K562 (cell line): Measurements from ENCODE around the gene MINDY4. TPM values are rescaled to one million over a fixed set of nuclear protein-coding genes. Genes with fewer than 3 reads are reported as not detected.

Source experiments
- ARID2 ChIP-seq: fragments of 450-650 bp; IDR thresholded peaks from 2 replicates; pipeline ENCODE4 v1.6.1; 2017; ENCODE audit warnings: antibody characterized with exemption, mild to moderate bottlenecking
- CBX5 ChIP-seq: IDR thresholded peaks from 2 replicates; pipeline ENCODE4 v1.6.1; 2014; ENCODE audit warnings: low read depth, borderline replicate concordance
- ETV1 ChIP-seq: fragments of 450-650 bp; conservative IDR thresholded peaks from 2 replicates; pipeline ENCODE4 v1.6.1; 2016; ENCODE audit warnings: missing genetic modification characterization, control low read depth, low read depth, missing compliant biosample characterization
- FOS ChIP-seq: IDR thresholded peaks from 3 replicates; pipeline ENCODE4 v1.6.1; 2011; ENCODE audit not compliant: insufficient read length; ENCODE audit errors: extremely low read depth
- FOSL1 ChIP-seq: fragments of 200-800 bp; sonication (Bioruptor generic); conservative IDR thresholded peaks from 2 replicates; pipeline ENCODE4 v1.6.1; 2016; ENCODE audit warnings: missing genetic modification characterization, missing compliant biosample characterization
- HMGN3 ChIP-seq: IDR thresholded peaks from 2 replicates; pipeline ENCODE4 v1.6.1; 2011; ENCODE audit warnings: borderline replicate concordance, low read depth, mild to moderate bottlenecking, mixed read lengths, low read length; ENCODE audit not compliant: insufficient read length; ENCODE audit errors: extremely low read depth
- KLF13 ChIP-seq: fragments of 450-650 bp; IDR thresholded peaks from 2 replicates; pipeline ENCODE4 v1.6.1; 2016; ENCODE audit warnings: missing genetic modification characterization, low read depth, mild to moderate bottlenecking, missing compliant biosample characterization, moderate library complexity, borderline replicate concordance
- MYC ChIP-seq, 2 experiments: fragments of 250-450 bp in 1 of 2; sonication (Bioruptor Pico) in 1 of 2; IDR thresholded peaks; 2 replicates each; pipeline versions ENCODE4 v1.5.1 to v1.6.1; 2012 to 2021; ENCODE audit warnings: low read depth in 2 of 2, borderline replicate concordance in 1 of 2, improper control_type of control experiment in 1 of 2, low read length in 1 of 2, mild to moderate bottlenecking in 1 of 2, moderate library complexity in 1 of 2
- NEUROD1 ChIP-seq: fragments of 150-350 bp; IDR thresholded peaks from 2 replicates; pipeline ENCODE4 v1.6.1; 2014; ENCODE audit warnings: borderline replicate concordance, low read length, low read depth; ENCODE audit not compliant: partially characterized antibody
- NFYB ChIP-seq: IDR thresholded peaks from 2 replicates; pipeline ENCODE4 v1.6.1; 2011; ENCODE audit warnings: mild to moderate bottlenecking, moderate library complexity; ENCODE audit not compliant: insufficient read length; ENCODE audit errors: extremely low read depth
- POU5F1 ChIP-seq: fragments of 150-350 bp; IDR thresholded peaks from 2 replicates; pipeline ENCODE4 v1.6.1; 2014; ENCODE audit warnings: borderline replicate concordance, low read length, low read depth, mild to moderate bottlenecking; ENCODE audit not compliant: partially characterized antibody
- RREB1 ChIP-seq: fragments of 250-450 bp; sonication (Bioruptor Pico); IDR thresholded peaks from 2 replicates; pipeline ENCODE4 v1.4.0; 2020
- SNIP1 ChIP-seq: fragments of 450-650 bp; IDR thresholded peaks from 2 replicates; pipeline ENCODE4 v1.7.1; 2017; ENCODE audit warnings: low read depth, mild to moderate bottlenecking
- SRSF7 ChIP-seq: fragments of 200-400 bp; formaldehyde crosslinking; optimal IDR thresholded peaks from 2 replicates; pipeline ENCODE3; 2017; ENCODE audit warnings: mild to moderate bottlenecking, low read depth, low read length
- TAF1 ChIP-seq: IDR thresholded peaks from 2 replicates; pipeline ENCODE4 v1.6.1; 2011; ENCODE audit warnings: mild to moderate bottlenecking, low read length, moderate library complexity; ENCODE audit not compliant: insufficient read depth, control insufficient read depth, severe bottlenecking; ENCODE audit errors: extremely low read depth
- TCF3 ChIP-seq: sonication (generic); formaldehyde crosslinking; IDR thresholded peaks from 2 replicates; pipeline ENCODE4 v1.4.0; 2020; ENCODE audit warnings: mild to moderate bottlenecking, missing genetic modification reagents
- TCF7L2 ChIP-seq: fragments of 150-350 bp; IDR thresholded peaks from 2 replicates; pipeline ENCODE4 v1.6.1; 2016; ENCODE audit warnings: low read depth, mild to moderate bottlenecking, low read length, moderate library complexity
- TEAD4 ChIP-seq, 2 experiments: sonication (generic) in 1 of 2; formaldehyde crosslinking in 1 of 2; IDR thresholded peaks; 2 replicates each; pipeline versions ENCODE4 v1.6.1 to v1.8.0; 2012 to 2022; ENCODE audit warnings: borderline replicate concordance in 1 of 2, inconsistent platforms in 1 of 2, low read length in 1 of 2, mild to moderate bottlenecking in 1 of 2, missing genetic modification reagents in 1 of 2
- TRIM28 ChIP-seq: fragments of 450-650 bp; IDR thresholded peaks from 2 replicates; pipeline ENCODE4 v1.6.1; 2017
- ZNF224 ChIP-seq: sonication (generic); formaldehyde crosslinking; IDR thresholded peaks from 2 replicates; pipeline ENCODE4 v1.8.0; 2022; ENCODE audit warnings: mild to moderate bottlenecking, missing genetic modification reagents
- ZNF41 ChIP-seq: fragments of 250-450 bp; sonication (Bioruptor Pico); conservative IDR thresholded peaks from 2 replicates; pipeline ENCODE4 v1.4.0; 2020; ENCODE audit warnings: mild to moderate bottlenecking
- ZNF551 ChIP-seq: fragments of 250-450 bp; sonication (Bioruptor Pico); IDR thresholded peaks from 2 replicates; pipeline ENCODE4 v1.5.0; 2021; ENCODE audit warnings: mild to moderate bottlenecking, moderate library complexity
- ZNF561 ChIP-seq: fragments of 450-650 bp; formaldehyde crosslinking; conservative IDR thresholded peaks from 2 replicates; pipeline ENCODE4 v1.4.0; 2020; ENCODE audit warnings: mild to moderate bottlenecking, moderate library complexity
- ZNF77 ChIP-seq: fragments of 250-450 bp; sonication (Bioruptor Pico); IDR thresholded peaks from 2 replicates; pipeline ENCODE4 v1.5.0; 2020
- polyA plus RNA-seq, 8 experiments: library from polyadenylated mRNA; depleted of rRNA in 4 of 8; stranded (reverse) in 5 of 8; unstranded in 3 of 8; fragments of >200 nt; fragmentation: Nextera tagmentation in 2 of 8; fragmentation: Illumina TruSeq in 1 of 8; extraction: Ambion mirVana in 2 of 8; extraction: Trizol in 1 of 8; gene quantifications; 2 replicates each; pipeline versions ENCODE4 v1.2.1 to v1.2.3, GENCODE V29; 2011 to 2014; ENCODE audit warnings: inconsistent platforms in 1 of 8, missing spikeins in 1 of 8
- total RNA-seq, 7 experiments: library from RNA; depleted of rRNA in 6 of 7; stranded (reverse); fragments of >200 nt in 6 of 7; fragmentation: Illumina TruSeq in 2 of 7; extraction: Trizol in 2 of 7; gene quantifications; 2 replicates each; pipeline versions ENCODE4 v1.2.1 to v1.2.3, GENCODE V29; 2011 to 2021; ENCODE audit warnings: low replicate concordance in 1 of 7

The MINDY4 gene
- total and polyA plus RNA-seq, 9 of the 15 experiments (the other 6 are each of a cell fraction or from before 2014, with no cell fraction given) = 2.1 to 16.7 (median 11.0) TPM

- TF ChIP-seq TCF3 (CRISPR knock-in tag) = peak; percentile 99
- TF ChIP-seq TCF7L2 = no peak
- no peak for TF ChIP-seq TAF1
- peak; percentile 85 for TF ChIP-seq NEUROD1
- TF ChIP-seq FOSL1 (tag) = peak; percentile 83
- no peak for TF ChIP-seq NFYB
- no peak for TF ChIP-seq ZNF551
- TF ChIP-seq SNIP1 = no peak
- TF ChIP-seq ZNF41 (CRISPR knock-in tag) = no peak
- peak; percentile 40; the same call in 1 of the 2 replicates for TF ChIP-seq MYC (IDR thresholded peaks at IDR 0.05; ENCODE audit: low read depth, low read length)
- TF ChIP-seq MYC (CRISPR knock-in tag; IDR thresholded peaks at IDR 0.05; ENCODE audit: borderline replicate concordance, low read depth) = no peak
- TF ChIP-seq ZNF224 (CRISPR knock-in tag) = no peak
- TF ChIP-seq TEAD4 (IDR thresholded peaks at IDR 0.05; ENCODE audit: low read length) = peak; percentile 98
- TF ChIP-seq TEAD4 (CRISPR knock-in tag; IDR thresholded peaks at IDR 0.05; ENCODE audit: borderline replicate concordance) = no peak
- no peak for TF ChIP-seq ARID2
- TF ChIP-seq TRIM28 = peak; percentile 59
- no peak for TF ChIP-seq ZNF77 (CRISPR knock-in tag)
- no peak for TF ChIP-seq SRSF7
- TF ChIP-seq ZNF561 (CRISPR knock-in tag) = no peak
- 0 out of 2 replicates have a peak, but pooled peaks have one; percentile 45 for TF ChIP-seq RREB1
- TF ChIP-seq CBX5 = 0 out of 2 replicates have a peak, but pooled peaks have one; percentile 40
- peak; percentile 95 for TF ChIP-seq HMGN3
- TF ChIP-seq KLF13 = peak; percentile 72; the same call in 1 of the 2 replicates
- no peak for TF ChIP-seq POU5F1
- no peak for TF ChIP-seq ETV1 (tag)
- no peak for TF ChIP-seq FOS
These were observed 143.9 kb downstream of the MINDY4 start (continued) for GRCh38 chr7:30915005-30915601.
